Loucy (cell line): ENCODE measurements around the gene TBX18.

Source experiments
- H2AFZ ChIP-seq: fragments of 200-600 bp; sonication (generic); 2 replicates; pipeline ENCODE4 v1.6.0; 2016; ENCODE audit warnings: antibody characterized with exemption, mild to moderate bottlenecking, low read length, moderate library complexity
- H3F3A ChIP-seq: fragments of 200-600 bp; 2 replicates; pipeline ENCODE4 v1.6.0; 2016; ENCODE audit warnings: antibody characterized with exemption, low read depth, mild to moderate bottlenecking
- H3K27me3 ChIP-seq: fragments of 200-600 bp; sonication (generic); 2 replicates; pipeline ENCODE4 v1.6.1; 2014; ENCODE audit warnings: low read length, mild to moderate bottlenecking; ENCODE audit not compliant: insufficient read depth, poor library complexity, severe bottlenecking
- H3K36me3 ChIP-seq: fragments of 200-600 bp; sonication (generic); 2 replicates; pipeline ENCODE4 v1.6.1; 2016; ENCODE audit warnings: low read length; ENCODE audit not compliant: insufficient read depth
- H3K4me1 ChIP-seq: fragments of 200-600 bp; sonication (generic); 2 replicates; pipeline ENCODE4 v1.5.1; 2014; ENCODE audit warnings: low read length, mild to moderate bottlenecking; ENCODE audit not compliant: insufficient read depth, poor library complexity, severe bottlenecking
- H3K4me2 ChIP-seq: fragments of 200-600 bp; sonication (generic); 2 replicates; pipeline ENCODE4 v1.6.0; 2014; ENCODE audit warnings: antibody characterized with exemption, low read length, low read depth, mild to moderate bottlenecking; ENCODE audit not compliant: poor library complexity, severe bottlenecking
- H3K4me3 ChIP-seq: fragments of 200-600 bp; sonication (generic); 2 replicates; pipeline ENCODE4 v1.5.1; 2014; ENCODE audit warnings: low read length, mild to moderate bottlenecking, mixed read lengths; ENCODE audit not compliant: poor library complexity, severe bottlenecking
- H3K79me2 ChIP-seq: fragments of 200-600 bp; sonication (generic); 2 replicates; pipeline ENCODE4 v1.6.1; 2014; ENCODE audit warnings: low read length; ENCODE audit not compliant: insufficient read depth
- H3K9ac ChIP-seq: fragments of 200-600 bp; sonication (generic); 2 replicates; pipeline ENCODE4 v1.6.0; 2014; ENCODE audit warnings: mild to moderate bottlenecking, low read depth, low read length, moderate library complexity; ENCODE audit not compliant: poor library complexity, severe bottlenecking
- H3K9me2 ChIP-seq: fragments of 200-600 bp; sonication (generic); replicated peaks from 2 replicates; pipeline ENCODE4 v1.6.1; 2016; ENCODE audit warnings: low read depth, low read length, mixed read lengths
- H3K9me3 ChIP-seq: fragments of 200-600 bp; sonication (generic); 2 replicates; pipeline ENCODE4 v1.6.1; 2014; ENCODE audit warnings: mild to moderate bottlenecking, antibody characterized with exemption, low read length, low read depth; ENCODE audit not compliant: insufficient read depth
- H4K20me1 ChIP-seq: fragments of 200-600 bp; sonication (generic); 2 replicates; pipeline ENCODE4 v1.6.0; 2014; ENCODE audit warnings: antibody characterized with exemption, low read length, mild to moderate bottlenecking; ENCODE audit not compliant: insufficient read depth, poor library complexity, severe bottlenecking
- EZH2phosphoT487 ChIP-seq: fragments of 200-600 bp; IDR thresholded peaks from 2 replicates; pipeline ENCODE4 v1.6.1; 2018; ENCODE audit warnings: antibody characterized with exemption, mild to moderate bottlenecking, moderate library complexity, borderline replicate concordance
- TF ChIP-seq, protein P1 (sequence below): fragments of 200-600 bp; sonication (generic); conservative IDR thresholded peaks from 2 replicates; pipeline ENCODE4 v1.5.1; 2014; ENCODE audit warnings: mild to moderate bottlenecking, antibody characterized with exemption, low read length

Gene TBX18

GRCh38 chr6:84771756-84772356 lies 7.5 kb upstream of the TBX18 start:
- H3F3A ChIP-seq, result no peaks in the 10 kb centered on the region
- no peaks in the 10 kb centered on the region for H3K9me2 ChIP-seq
- H3K4me3 ChIP-seq, result no peak overlapping the region
- TF ChIP-seq, protein P1, sequence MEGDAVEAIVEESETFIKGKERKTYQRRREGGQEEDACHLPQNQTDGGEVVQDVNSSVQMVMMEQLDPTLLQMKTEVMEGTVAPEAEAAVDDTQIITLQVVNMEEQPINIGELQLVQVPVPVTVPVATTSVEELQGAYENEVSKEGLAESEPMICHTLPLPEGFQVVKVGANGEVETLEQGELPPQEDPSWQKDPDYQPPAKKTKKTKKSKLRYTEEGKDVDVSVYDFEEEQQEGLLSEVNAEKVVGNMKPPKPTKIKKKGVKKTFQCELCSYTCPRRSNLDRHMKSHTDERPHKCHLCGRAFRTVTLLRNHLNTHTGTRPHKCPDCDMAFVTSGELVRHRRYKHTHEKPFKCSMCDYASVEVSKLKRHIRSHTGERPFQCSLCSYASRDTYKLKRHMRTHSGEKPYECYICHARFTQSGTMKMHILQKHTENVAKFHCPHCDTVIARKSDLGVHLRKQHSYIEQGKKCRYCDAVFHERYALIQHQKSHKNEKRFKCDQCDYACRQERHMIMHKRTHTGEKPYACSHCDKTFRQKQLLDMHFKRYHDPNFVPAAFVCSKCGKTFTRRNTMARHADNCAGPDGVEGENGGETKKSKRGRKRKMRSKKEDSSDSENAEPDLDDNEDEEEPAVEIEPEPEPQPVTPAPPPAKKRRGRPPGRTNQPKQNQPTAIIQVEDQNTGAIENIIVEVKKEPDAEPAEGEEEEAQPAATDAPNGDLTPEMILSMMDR, result no peak
- TF ChIP-seq EZH2phosphoT487, result no peak
- H3K36me3 ChIP-seq, result no peaks in the 10 kb centered on the region
- H4K20me1 ChIP-seq, result no peaks in the 10 kb centered on the region
- H3K9me3 ChIP-seq, result no peaks in the 10 kb centered on the region
- no peak overlapping the region for H3K4me2 ChIP-seq
- peaks cover under 1% of the 10 kb centered on the region for H3K4me1 ChIP-seq
- no peak overlapping the region for H2AFZ ChIP-seq
- no peaks in the 10 kb centered on the region for H3K79me2 ChIP-seq
- H3K9ac ChIP-seq, result no peak overlapping the region
- no peaks in the 10 kb centered on the region for H3K27me3 ChIP-seq

- TF ChIP-seq EZH2phosphoT487, result no peak
- TF ChIP-seq, protein P1, result no peak
- Histone ChIP-seq H3K4me3 (no peak overlapping the region), H3K79me2 (no peaks in the 10 kb centered on the region), H3K36me3 (no peaks in the 10 kb centered on the region), H2AFZ (no peak overlapping the region), H3F3A (no peaks in the 10 kb centered on the region), H3K9ac (no peak overlapping the region), H3K9me3 (no peaks in the 10 kb centered on the region), H3K9me2 (no peaks in the 10 kb centered on the region), H3K4me2 (no peak overlapping the region), H3K27me3 (no peaks in the 10 kb centered on the region), H4K20me1 (no peaks in the 10 kb centered on the region), H3K4me1 (no peaks in the 10 kb centered on the region)
Measured at GRCh38 chr6:84771125-84771755, 6.8 kb upstream of the TBX18 start.

DNA sequence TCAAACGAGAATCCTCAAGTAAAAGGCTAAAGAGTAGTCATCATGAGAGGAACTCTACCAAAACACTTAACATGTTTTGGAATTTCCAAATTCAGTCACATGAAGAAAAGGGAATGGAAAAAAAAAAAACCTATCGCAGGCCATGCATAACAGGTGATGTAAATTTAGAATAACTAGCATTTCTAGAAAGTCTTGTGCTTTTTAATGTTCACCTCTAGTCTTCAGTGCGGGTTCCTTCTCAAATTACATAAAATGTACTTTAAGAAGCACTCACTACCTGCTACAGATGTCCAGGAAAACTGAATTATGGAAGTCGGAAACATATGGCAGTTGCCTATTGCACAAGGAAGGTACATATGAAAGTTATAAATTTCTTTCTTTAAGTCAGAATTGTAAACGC lies 6.1 kb upstream of the TBX18 start:
- H3F3A ChIP-seq, result no peaks in the 10 kb centered on the region
- no peak for TF ChIP-seq EZH2phosphoT487
- TF ChIP-seq, protein P1, result no peak
- no peak overlapping the region for H3K9ac ChIP-seq
- no peak overlapping the region for H3K4me3 ChIP-seq
- no peaks in the 10 kb centered on the region for H3K36me3 ChIP-seq
- no peaks in the 10 kb centered on the region for H3K9me3 ChIP-seq
- H3K9me2 ChIP-seq, result no peaks in the 10 kb centered on the region
- H4K20me1 ChIP-seq, result no peaks in the 10 kb centered on the region
- H2AFZ ChIP-seq, result no peak overlapping the region
- no peak overlapping the region for H3K4me2 ChIP-seq
- no peaks in the 10 kb centered on the region for H3K4me1 ChIP-seq
- H3K27me3 ChIP-seq, result no peaks in the 10 kb centered on the region
- H3K79me2 ChIP-seq, result no peaks in the 10 kb centered on the region
